Esophagus muscularis mucosa (tissue), 4 donors: ENCODE measurements around the gene GALNT14.

ENCODE experiments used
- EP300 ChIP-seq: sonication (generic); formaldehyde crosslinking; IDR thresholded peaks from one replicate; pipeline ENCODE4 v1.6.1; 2017; ENCODE audit warnings: antibody characterized with exemption
- POLR2A ChIP-seq: fragments of 450-650 bp; IDR thresholded peaks from one replicate; pipeline ENCODE4 v1.6.1; 2017; ENCODE audit warnings: antibody characterized with exemption, moderate library complexity, mild to moderate bottlenecking, low read depth
- POLR2AphosphoS5 ChIP-seq, 2 donors: sonication (generic); formaldehyde crosslinking; IDR thresholded peaks; one replicate each; pipeline ENCODE4 v1.6.1; 2017; ENCODE audit warnings: antibody characterized with exemption in 2 of 2
- TF ChIP-seq, protein P1 (sequence below), 3 experiments: fragments of 200-600 bp in 2 of 3; fragments of 450-650 bp in 1 of 3; sonication (generic) in 2 of 3; IDR thresholded peaks; one replicate each; pipeline ENCODE4 v1.5.1; 2017 to 2019; ENCODE audit warnings: antibody characterized with exemption in 3 of 3, mild to moderate bottlenecking in 2 of 3, moderate library complexity in 1 of 3

DNA sequence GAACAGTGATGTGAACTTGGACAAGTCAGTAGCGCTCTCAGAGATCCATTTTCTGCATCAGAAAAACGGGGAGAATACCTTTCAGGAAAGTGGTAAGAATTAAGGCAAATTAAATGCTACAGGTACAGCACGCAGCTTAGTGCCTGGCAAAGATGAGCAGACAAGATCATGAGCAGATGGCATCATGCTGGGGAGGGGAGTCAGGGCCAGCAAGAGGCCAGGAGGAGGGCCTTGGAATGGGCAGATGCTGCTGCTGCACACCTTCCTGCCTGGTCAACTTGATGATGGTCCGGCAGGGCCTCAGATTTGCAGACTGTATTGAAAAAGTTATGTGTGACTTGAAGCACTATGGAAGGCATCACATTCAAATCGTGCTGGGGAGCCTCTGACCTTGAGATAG is 72.9 kb downstream of the GALNT14 start:
- TF ChIP-seq POLR2A (no peak), EP300 (no peak), POLR2AphosphoS5 (IDR thresholded peaks at IDR 0.05) (no peak)
- TF ChIP-seq, protein P1, sequence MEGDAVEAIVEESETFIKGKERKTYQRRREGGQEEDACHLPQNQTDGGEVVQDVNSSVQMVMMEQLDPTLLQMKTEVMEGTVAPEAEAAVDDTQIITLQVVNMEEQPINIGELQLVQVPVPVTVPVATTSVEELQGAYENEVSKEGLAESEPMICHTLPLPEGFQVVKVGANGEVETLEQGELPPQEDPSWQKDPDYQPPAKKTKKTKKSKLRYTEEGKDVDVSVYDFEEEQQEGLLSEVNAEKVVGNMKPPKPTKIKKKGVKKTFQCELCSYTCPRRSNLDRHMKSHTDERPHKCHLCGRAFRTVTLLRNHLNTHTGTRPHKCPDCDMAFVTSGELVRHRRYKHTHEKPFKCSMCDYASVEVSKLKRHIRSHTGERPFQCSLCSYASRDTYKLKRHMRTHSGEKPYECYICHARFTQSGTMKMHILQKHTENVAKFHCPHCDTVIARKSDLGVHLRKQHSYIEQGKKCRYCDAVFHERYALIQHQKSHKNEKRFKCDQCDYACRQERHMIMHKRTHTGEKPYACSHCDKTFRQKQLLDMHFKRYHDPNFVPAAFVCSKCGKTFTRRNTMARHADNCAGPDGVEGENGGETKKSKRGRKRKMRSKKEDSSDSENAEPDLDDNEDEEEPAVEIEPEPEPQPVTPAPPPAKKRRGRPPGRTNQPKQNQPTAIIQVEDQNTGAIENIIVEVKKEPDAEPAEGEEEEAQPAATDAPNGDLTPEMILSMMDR (IDR thresholded peaks at IDR 0.05): no peak
